22Rv1 (cell line): ENCODE data around the gene ERAS.

Source experiments
- CTCF ChIP-seq: fragments of 450-650 bp; IDR thresholded peaks from 2 replicates; pipeline ENCODE4 v1.5.1; 2017; ENCODE audit warnings: mild to moderate bottlenecking
- ZFX ChIP-seq: fragments of 450-650 bp; IDR thresholded peaks from 2 replicates; pipeline ENCODE4 v1.6.1; 2017; ENCODE audit warnings: antibody characterized with exemption, borderline replicate concordance

- TF ChIP-seq CTCF: no peak
- TF ChIP-seq ZFX: no peak
These were observed 28.0 kb upstream of the ERAS start for GRCh38 chrX:48798318-48798717.
